HG03521 (cell line): ENCODE measurements around the gene NPTN.
"Not testable (repeated sequence)": the region's sequence is repeated elsewhere in the genome, so short reads cannot be mapped to it uniquely, and the experiment has no call there.

Source experiments
- ATAC-seq: cut with Tn5 transposase; IDR thresholded peaks from one replicate; pipeline ENCODE4 v1.9.1; 2021; ENCODE audit warnings: mild to moderate bottlenecking, moderate library complexity; ENCODE audit not compliant: unreplicated experiment

The NPTN gene

GRCh38 chr15:73601451-73602445 is 31.4 kb downstream of the NPTN start:
- no peak for ATAC-seq

- no peak for ATAC-seq
These were observed 32.5 kb downstream of the NPTN start for GRCh38 chr15:73600413-73601335.

- ATAC-seq: no peak
These were observed 33.3 kb downstream of the NPTN start for GRCh38 chr15:73599934-73600333.

- no peak for ATAC-seq
These were observed 34.5 kb downstream of the NPTN start for GRCh38 chr15:73598530-73599160.

GRCh38 chr15:73597036-73597638 is 36.1 kb downstream of the NPTN start:
- no peak for ATAC-seq

- no peak for ATAC-seq
These were observed 37.0 kb downstream of the NPTN start for GRCh38 chr15:73596174-73596573.

GRCh38 chr15:73594109-73594508 is 39.1 kb downstream of the NPTN start:
- ATAC-seq: no peak

- no peak for ATAC-seq
These were observed 39.7 kb downstream of the NPTN start for GRCh38 chr15:73593304-73594074.

GRCh38 chr15:73590263-73590662 is 42.9 kb downstream of the NPTN start:
- no peak for ATAC-seq

- ATAC-seq: no peak
These were observed 43.4 kb downstream of the NPTN start for GRCh38 chr15:73589766-73590165.

GRCh38 chr15:73585871-73586654 is 47.1 kb downstream of the NPTN start:
- no peak for ATAC-seq

- no peak for ATAC-seq
These were observed 48.3 kb downstream of the NPTN start for GRCh38 chr15:73584699-73585420.

- no peak for ATAC-seq
These were observed 49.6 kb downstream of the NPTN start for GRCh38 chr15:73583544-73583943.

- ATAC-seq: no peak
These were observed 50.3 kb downstream of the NPTN start for GRCh38 chr15:73582851-73583379.

GRCh38 chr15:73578026-73578425 is 55.2 kb downstream of the NPTN start:
- ATAC-seq: no peak

- not testable (repeated sequence) for ATAC-seq
These were observed 55.6 kb downstream of the NPTN start for GRCh38 chr15:73577593-73577992.

GRCh38 chr15:73575636-73576247 is 57.4 kb downstream of the NPTN start:
- ATAC-seq: no peak

- ATAC-seq: no peak
These were observed 59.6 kb downstream of the NPTN start for GRCh38 chr15:73573572-73573971.
